Chondrocyte (in vitro differentiated cells): ENCODE measurements around the gene CNKSR1. TPM values are rescaled to one million over a fixed set of nuclear protein-coding genes. Genes with fewer than 3 reads are reported as not detected.

Experiments
- DNase-seq: peaks from one replicate; pipeline ENCODE4 v3.0.0; 2021; ENCODE audit warnings: mixed read lengths, low spot score
- H3K27ac Mint-ChIP-seq: one replicate; pipeline ENCODE4 v1.8.0; 2021; ENCODE audit warnings: mild to moderate bottlenecking, moderate library complexity, mixed read lengths; ENCODE audit not compliant: unreplicated experiment
- H3K27me3 Mint-ChIP-seq: 2 replicates; pipeline ENCODE4 v1.8.0; 2021; ENCODE audit warnings: low read depth, mixed read lengths
- H3K36me3 Mint-ChIP-seq: 2 replicates; pipeline ENCODE4 v1.8.0; 2021; ENCODE audit warnings: low read depth, mixed read lengths
- H3K4me1 Mint-ChIP-seq: 2 replicates; pipeline ENCODE4 v1.8.0; 2021; ENCODE audit warnings: low read depth, mild to moderate bottlenecking, mixed read lengths
- H3K4me3 Mint-ChIP-seq: one replicate; pipeline ENCODE4 v1.8.0; 2021; ENCODE audit warnings: mild to moderate bottlenecking, moderate library complexity, mixed read lengths; ENCODE audit not compliant: unreplicated experiment
- H3K9me3 Mint-ChIP-seq: 2 replicates; pipeline ENCODE4 v1.8.0; 2021; ENCODE audit warnings: low read depth, mixed read lengths
- total RNA-seq: library from RNA; stranded (reverse); gene quantifications from 3 replicates; pipeline ENCODE4 v1.2.1, GENCODE V29; 2021
- TF ChIP-seq, protein P1 (sequence below): fragments of 200-600 bp; sonication (generic); IDR thresholded peaks from 2 replicates; pipeline ENCODE4 v1.5.0; 2021; ENCODE audit warnings: antibody characterized with exemption, mild to moderate bottlenecking, moderate library complexity

The CNKSR1 gene
- total RNA-seq, 1 donor from 2014 or later, result 0.80 TPM

DNA sequence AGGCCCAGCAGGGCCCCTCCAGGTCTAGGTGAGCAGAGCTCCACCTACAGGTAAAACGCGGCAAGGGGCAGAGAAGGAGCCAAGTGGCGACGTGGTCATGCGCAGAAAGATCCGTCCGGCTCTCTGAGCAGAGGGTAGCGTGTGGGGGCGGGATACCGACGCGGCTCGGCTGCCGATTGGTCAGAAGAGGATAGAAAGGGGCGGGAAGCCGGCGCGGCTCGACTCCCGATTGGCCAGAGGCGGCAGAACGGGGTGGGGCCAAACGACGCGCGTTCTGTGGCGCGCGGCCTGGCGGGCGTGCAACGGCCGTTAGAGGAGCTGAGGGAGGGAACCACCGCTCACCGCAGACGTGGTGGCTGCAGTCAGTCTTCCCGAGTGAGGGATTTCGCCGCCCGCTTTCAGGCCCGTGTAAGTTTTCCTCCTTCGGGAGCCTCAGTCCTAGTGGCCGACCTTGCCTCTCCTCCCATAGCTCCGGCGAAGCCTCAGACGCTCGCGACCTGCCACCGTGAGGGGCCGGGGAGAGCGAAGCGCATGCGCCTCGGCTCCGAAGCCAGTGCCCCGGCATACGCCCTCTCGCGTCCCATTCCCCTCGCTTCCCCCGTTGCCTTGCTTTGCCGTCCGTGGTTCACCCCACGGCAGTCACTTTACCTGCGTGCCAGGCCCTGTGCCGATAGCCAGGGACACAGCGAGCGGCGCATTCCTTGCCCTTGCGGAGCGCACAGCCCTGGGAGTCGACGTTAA, 56.8 kb downstream of the CNKSR1 start, which contains the start of gene CEP85:
CEP85 (plus strand) TSS at position 298 of the 741 bp plus-strand sequence. CDS start 5,584 bp downstream, outside the sequence.
- TF ChIP-seq, protein P1, sequence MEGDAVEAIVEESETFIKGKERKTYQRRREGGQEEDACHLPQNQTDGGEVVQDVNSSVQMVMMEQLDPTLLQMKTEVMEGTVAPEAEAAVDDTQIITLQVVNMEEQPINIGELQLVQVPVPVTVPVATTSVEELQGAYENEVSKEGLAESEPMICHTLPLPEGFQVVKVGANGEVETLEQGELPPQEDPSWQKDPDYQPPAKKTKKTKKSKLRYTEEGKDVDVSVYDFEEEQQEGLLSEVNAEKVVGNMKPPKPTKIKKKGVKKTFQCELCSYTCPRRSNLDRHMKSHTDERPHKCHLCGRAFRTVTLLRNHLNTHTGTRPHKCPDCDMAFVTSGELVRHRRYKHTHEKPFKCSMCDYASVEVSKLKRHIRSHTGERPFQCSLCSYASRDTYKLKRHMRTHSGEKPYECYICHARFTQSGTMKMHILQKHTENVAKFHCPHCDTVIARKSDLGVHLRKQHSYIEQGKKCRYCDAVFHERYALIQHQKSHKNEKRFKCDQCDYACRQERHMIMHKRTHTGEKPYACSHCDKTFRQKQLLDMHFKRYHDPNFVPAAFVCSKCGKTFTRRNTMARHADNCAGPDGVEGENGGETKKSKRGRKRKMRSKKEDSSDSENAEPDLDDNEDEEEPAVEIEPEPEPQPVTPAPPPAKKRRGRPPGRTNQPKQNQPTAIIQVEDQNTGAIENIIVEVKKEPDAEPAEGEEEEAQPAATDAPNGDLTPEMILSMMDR, result peak; percentile 84
- Mint-ChIP-seq H3K4me3 (peak within 1 kb of the TSS; percentile 95), H3K27ac (peak within 1 kb of the TSS; percentile 96), H3K36me3 (no peaks in the 10 kb centered on the region), H3K9me3 (no peaks in the 10 kb centered on the region), H3K4me1 (peaks cover 37% of the 10 kb centered on the region), H3K27me3 (no peaks in the 10 kb centered on the region)
- peak; percentile 99 for DNase-seq

DNA sequence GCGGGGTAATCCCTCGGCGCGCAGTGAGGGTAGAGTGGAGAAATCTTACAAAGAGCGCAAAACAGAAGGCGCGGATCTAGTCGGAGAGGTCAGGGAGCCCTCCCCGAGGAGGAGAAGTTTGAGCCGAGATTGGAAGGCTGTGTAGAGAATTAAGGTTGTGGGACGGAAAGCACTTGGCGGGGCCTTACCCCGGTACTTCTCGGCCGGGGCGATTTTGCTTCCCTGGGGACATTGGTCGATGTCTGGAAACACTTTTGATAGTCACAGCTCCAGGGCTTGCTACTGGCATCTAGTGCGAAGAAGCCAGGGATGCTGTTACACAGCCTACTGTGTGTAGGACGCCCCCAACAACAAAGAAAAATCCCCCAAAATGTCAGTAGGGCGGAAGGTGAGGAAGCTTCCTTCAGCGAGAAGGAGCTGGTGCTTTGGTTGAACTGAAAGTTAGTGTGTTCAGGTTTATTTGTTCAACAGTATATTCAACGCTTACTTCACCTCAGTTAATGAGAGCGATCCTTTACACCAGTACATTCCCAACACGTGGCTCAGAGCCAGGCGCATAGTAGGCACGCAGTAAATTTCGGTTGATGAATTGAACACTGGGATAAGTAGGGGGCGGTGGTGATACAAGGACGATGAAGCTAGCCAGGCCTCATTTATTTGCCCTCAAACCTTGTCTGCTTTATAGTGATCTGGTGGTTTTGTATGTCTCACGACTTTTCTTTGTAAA, 57.5 kb downstream of the CNKSR1 start:
- Mint-ChIP-seq H3K27ac (peak overlapping the region; percentile 96), H3K36me3 (no peaks in the 10 kb centered on the region), H3K4me1 (peaks cover 42% of the 10 kb centered on the region), H3K9me3 (no peaks in the 10 kb centered on the region), H3K27me3 (no peaks in the 10 kb centered on the region), H3K4me3 (peak overlapping the region; percentile 95)
- TF ChIP-seq, protein P1, result peak; percentile 35
- no peak for DNase-seq

DNA sequence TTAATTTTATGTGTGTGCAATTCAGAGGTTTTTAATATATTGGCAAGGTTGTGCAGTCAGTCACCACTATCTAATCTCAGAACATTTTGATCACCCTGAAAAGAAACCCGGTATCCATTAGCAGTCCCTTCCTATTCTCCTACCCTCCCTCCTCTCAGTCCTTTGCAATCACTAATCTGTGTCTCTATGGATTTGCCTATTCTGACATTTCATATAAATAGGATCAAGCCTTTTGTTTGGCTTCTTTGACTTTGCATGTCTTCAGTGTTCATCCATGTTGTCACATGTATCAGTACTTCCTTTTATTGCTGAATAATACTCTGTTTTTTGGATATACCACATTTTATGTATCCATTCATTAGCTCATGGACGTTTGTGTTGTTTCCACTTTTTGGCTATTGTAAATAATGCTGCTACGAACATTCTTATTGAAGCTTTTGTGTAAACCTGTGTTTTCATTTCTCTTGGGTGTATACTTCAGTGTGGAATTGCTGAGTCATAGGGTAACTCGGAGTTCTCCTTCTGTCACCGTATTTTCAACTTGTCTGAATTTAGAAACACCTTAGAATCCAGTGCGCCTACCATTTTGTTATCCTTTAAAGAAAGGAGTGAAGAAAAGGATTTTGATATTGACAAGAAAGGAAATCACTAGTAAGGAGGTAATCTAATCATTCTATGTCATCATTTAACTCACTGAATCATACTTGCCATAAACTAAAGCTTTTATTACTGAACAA, 60.1 kb downstream of the CNKSR1 start:
- Mint-ChIP-seq H3K4me3 (no peak overlapping the region), H3K36me3 (no peaks in the 10 kb centered on the region), H3K27ac (peak overlapping the region; percentile 63), H3K4me1 (peaks cover 47% of the 10 kb centered on the region), H3K27me3 (no peaks in the 10 kb centered on the region), H3K9me3 (no peaks in the 10 kb centered on the region)
- DNase-seq, result no peak
- TF ChIP-seq, protein P1, result no peak

Other genes with a start within 250 kb of the CNKSR1 start
- gene PAFAH2, start 179.4 kb upstream of the CNKSR1 start, total RNA-seq, result 10.0 to 12.5 TPM (median 10.7 TPM) in 3 replicates
- gene EXTL1, start 155.7 kb upstream of the CNKSR1 start, total RNA-seq, result 4.3 to 7.9 TPM (median 6.4 TPM) in 3 replicates
- gene SLC30A2, start 131.4 kb upstream of the CNKSR1 start, total RNA-seq, result 0.12 TPM in 1 of 3 replicates, not detected in the others
- gene TRIM63, start 109.9 kb upstream of the CNKSR1 start, total RNA-seq, result 0.26 to 0.70 TPM in 2 of 3 replicates, not detected in the other
- gene PDIK1L, start 65.7 kb upstream of the CNKSR1 start, total RNA-seq, result 6.2 to 6.8 TPM (median 6.7 TPM) in 3 replicates
- 0.22 to 0.27 TPM (median 0.23 TPM) in 3 replicates for gene FAM110D, start 18.4 kb upstream of the CNKSR1 start, total RNA-seq
- gene C1orf232, start 8.5 kb upstream of the CNKSR1 start, total RNA-seq, result not detected in 3 replicates
- 19.6 to 27.0 TPM (median 22.4 TPM) in 3 replicates for gene ZNF593, start 7.6 kb upstream of the CNKSR1 start, total RNA-seq
- not detected in 3 replicates for gene ZNF593OS, start 5.7 kb upstream of the CNKSR1 start, total RNA-seq
- not detected in 3 replicates for gene CATSPER4, start 13.1 kb downstream of the CNKSR1 start, total RNA-seq
- gene CEP85, start 56.7 kb downstream of the CNKSR1 start, total RNA-seq, result 13.1 to 18.2 TPM (median 13.7 TPM) in 3 replicates
- 156 to 175 TPM (median 162 TPM) in 3 replicates for gene SH3BGRL3, start 102.6 kb downstream of the CNKSR1 start, total RNA-seq
- 8.7 to 20.4 TPM (median 8.7 TPM) in 3 replicates for gene UBXN11, start 129.1 kb downstream of the CNKSR1 start, total RNA-seq
- not detected in 3 replicates for gene CD52, start 140.5 kb downstream of the CNKSR1 start, total RNA-seq
- gene CRYBG2, start 176.6 kb downstream of the CNKSR1 start, total RNA-seq, result not detected in 3 replicates
- not detected in 3 replicates for gene ZNF683, start 195.3 kb downstream of the CNKSR1 start, total RNA-seq
- gene LIN28A, start 233.3 kb downstream of the CNKSR1 start, total RNA-seq, result not detected in 3 replicates